Gastroesophageal sphincter (tissue), 4 donors: Measurements from ENCODE around the gene DBH. TPM values are rescaled to one million over a fixed set of nuclear protein-coding genes. Genes with fewer than 3 reads are reported as not detected.

Experiments
- ATAC-seq: fragments of 150-250 bp; one replicate; pipeline ENCODE4 v1.9.1; 2016; ENCODE audit warnings: mild to moderate bottlenecking, moderate library complexity
- H3K27ac ChIP-seq, 4 donors: fragments of 200-600 bp; sonication (generic) in 3 of 4; 1 replicate in 3 of 4; 2 replicates in 1 of 4; pipeline ENCODE4 v1.5.1; 2016 to 2019
- H3K27me3 ChIP-seq: fragments of 200-600 bp; sonication (generic); one replicate; pipeline ENCODE4 v1.5.1; 2019
- H3K36me3 ChIP-seq, 2 donors: fragments of 200-600 bp; sonication (generic); one replicate each; pipeline ENCODE4 v1.5.1; 2019; ENCODE audit warnings: control low read depth in 1 of 2
- H3K4me1 ChIP-seq, 3 donors: fragments of 200-600 bp; sonication (generic); 1 replicate in 2 of 3; 2 replicates in 1 of 3; pipeline ENCODE4 v1.5.1; 2016 to 2019; ENCODE audit warnings: control low read depth in 2 of 3
- H3K4me3 ChIP-seq, 2 donors: fragments of 200-600 bp; sonication (generic); one replicate each; pipeline ENCODE4 v1.5.1; 2019; ENCODE audit warnings: mild to moderate bottlenecking in 1 of 2, moderate library complexity in 1 of 2
- H3K9me3 ChIP-seq, 3 donors: fragments of 200-600 bp; sonication (generic); one replicate each; pipeline ENCODE4 v1.5.1; 2017 to 2019; ENCODE audit warnings: control low read depth in 2 of 3
- EP300 ChIP-seq: sonication (generic); formaldehyde crosslinking; IDR thresholded peaks from one replicate; pipeline ENCODE4 v1.6.1; 2017; ENCODE audit warnings: antibody characterized with exemption, mild to moderate bottlenecking
- POLR2A ChIP-seq, 2 donors: fragments of 450-650 bp; IDR thresholded peaks; one replicate each; pipeline ENCODE4 v1.6.1; 2017; ENCODE audit warnings: antibody characterized with exemption in 2 of 2, mild to moderate bottlenecking in 2 of 2, moderate library complexity in 1 of 2
- POLR2AphosphoS5 ChIP-seq: sonication (generic); formaldehyde crosslinking; IDR thresholded peaks from one replicate; pipeline ENCODE4 v1.6.1; 2017; ENCODE audit warnings: antibody characterized with exemption
- WGBS, 2 donors: methylation state at CpG; one replicate each; pipeline ENCODE4 v1.1.5; 2018; ENCODE audit warnings: low coverage in 1 of 2; 5-methylcytosine and 5-hydroxymethylcytosine counted together
- total RNA-seq, 4 donors: library from RNA; depleted of rRNA; stranded (reverse); fragments of >200 nt; gene quantifications; one replicate each; pipeline ENCODE4 v1.1.0, GENCODE V29; 2016
- TF ChIP-seq, protein P1 (sequence below), 4 experiments: fragments of 200-600 bp in 2 of 4; fragments of 450-650 bp in 2 of 4; sonication (generic) in 1 of 4; IDR thresholded peaks; one replicate each; pipeline ENCODE4 v1.5.1; 2017 to 2019; ENCODE audit warnings: antibody characterized with exemption in 4 of 4, mild to moderate bottlenecking in 2 of 4, moderate library complexity in 2 of 4

The DBH gene
- total RNA-seq, 4 donors from 2014 or later = not detected

DNA sequence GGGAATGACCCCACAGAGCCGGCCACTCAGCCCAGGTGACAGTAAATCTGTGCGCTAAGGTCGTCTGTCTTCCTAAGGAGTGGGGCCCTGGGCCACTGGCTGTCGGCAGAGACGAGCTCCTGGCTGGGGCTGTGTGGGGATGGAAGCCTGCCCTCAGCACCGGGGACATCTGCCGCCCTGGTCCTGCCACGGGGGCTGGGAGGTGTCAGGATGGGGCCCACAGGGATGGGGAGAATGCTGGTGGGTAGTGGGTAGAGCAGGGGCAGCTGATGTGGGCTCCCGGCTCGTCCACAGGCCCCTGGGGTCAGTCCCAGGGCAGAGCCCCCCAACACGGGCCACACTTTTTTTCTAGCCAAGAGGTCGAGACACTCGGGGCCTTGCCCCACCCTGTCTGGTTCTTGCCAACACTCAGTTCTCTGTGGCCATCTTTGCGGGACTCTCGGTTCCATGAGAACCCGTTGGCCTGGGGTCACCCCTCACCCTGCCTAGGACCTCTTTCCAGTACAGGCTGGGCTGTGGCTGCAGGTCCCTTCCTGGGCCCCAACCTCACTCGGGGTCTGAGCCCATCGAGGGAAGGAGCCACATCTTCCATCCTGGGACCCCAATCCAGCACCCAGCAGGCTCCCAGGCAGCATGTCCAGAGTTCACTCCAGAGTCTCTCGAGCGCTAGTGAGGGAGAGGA lies 45.0 kb downstream of the DBH start:
- TF ChIP-seq EP300 (no peak), POLR2AphosphoS5 (no peak), POLR2A (IDR thresholded peaks at IDR 0.05) (no peak)
- TF ChIP-seq, protein P1, sequence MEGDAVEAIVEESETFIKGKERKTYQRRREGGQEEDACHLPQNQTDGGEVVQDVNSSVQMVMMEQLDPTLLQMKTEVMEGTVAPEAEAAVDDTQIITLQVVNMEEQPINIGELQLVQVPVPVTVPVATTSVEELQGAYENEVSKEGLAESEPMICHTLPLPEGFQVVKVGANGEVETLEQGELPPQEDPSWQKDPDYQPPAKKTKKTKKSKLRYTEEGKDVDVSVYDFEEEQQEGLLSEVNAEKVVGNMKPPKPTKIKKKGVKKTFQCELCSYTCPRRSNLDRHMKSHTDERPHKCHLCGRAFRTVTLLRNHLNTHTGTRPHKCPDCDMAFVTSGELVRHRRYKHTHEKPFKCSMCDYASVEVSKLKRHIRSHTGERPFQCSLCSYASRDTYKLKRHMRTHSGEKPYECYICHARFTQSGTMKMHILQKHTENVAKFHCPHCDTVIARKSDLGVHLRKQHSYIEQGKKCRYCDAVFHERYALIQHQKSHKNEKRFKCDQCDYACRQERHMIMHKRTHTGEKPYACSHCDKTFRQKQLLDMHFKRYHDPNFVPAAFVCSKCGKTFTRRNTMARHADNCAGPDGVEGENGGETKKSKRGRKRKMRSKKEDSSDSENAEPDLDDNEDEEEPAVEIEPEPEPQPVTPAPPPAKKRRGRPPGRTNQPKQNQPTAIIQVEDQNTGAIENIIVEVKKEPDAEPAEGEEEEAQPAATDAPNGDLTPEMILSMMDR (IDR thresholded peaks at IDR 0.05) = no peak
- no peaks in the 10 kb centered on the region for H3K27me3 ChIP-seq
- no peak overlapping the region for H3K27ac ChIP-seq
- peaks cover 0 to 41% (median 0%) of the 10 kb centered on the region in 3 donors for H3K4me1 ChIP-seq
- 72% methylated on average over 7 of the region's 20 CpGs; no CpG with 5 or more reads in 1 of the 2 donors for WGBS, 2 donors
- H3K36me3 ChIP-seq = no peaks in the 10 kb centered on the region
- no peaks in the 10 kb centered on the region for H3K9me3 ChIP-seq
- H3K4me3 ChIP-seq = no peak overlapping the region
- no peak for ATAC-seq

DNA sequence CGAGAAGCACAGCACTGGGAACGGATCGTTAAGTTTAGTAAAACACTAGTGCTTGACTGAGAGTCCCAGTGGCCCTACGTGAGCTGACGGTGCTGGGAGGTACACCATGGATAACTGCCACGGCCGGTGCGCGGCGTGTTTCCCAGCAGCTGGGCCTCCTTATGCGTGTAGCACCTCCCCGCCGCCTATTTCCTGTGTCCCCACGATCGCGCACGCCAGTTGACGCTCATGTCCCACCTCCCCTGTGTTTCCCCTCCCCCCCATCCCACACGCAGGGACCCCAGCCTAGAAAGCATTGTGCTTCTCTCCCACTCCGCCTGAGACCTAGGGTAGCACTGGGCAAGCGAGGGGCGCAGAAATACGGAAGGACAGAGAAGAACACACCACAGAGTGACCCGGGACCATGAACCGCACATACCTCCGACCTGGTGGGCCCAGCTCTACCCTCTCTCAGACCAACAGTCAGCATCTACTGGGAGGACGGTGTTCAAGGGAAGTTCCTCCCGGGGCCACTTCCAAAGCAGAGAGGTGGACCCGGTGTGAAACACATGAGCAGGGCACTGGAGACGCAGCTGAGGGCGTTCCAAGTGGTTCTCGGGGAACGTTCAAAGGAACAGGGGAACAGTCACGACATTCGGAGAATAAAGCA lies 45.6 kb downstream of the DBH start:
- no peak for ATAC-seq
- 77 to 96% methylated on average over 2 to 8 of the region's 35 CpGs for WGBS, 2 donors
- Histone ChIP-seq H3K27ac (no peak overlapping the region), H3K36me3 (no peaks in the 10 kb centered on the region), H3K9me3 (no peaks in the 10 kb centered on the region), H3K4me3 (no peak overlapping the region), H3K4me1 (peaks cover 0 to 41% (median 0%) of the 10 kb centered on the region in 3 donors), H3K27me3 (no peaks in the 10 kb centered on the region)
- no peak for TF ChIP-seq POLR2A (IDR thresholded peaks at IDR 0.05)
- no peak for TF ChIP-seq POLR2AphosphoS5
- TF ChIP-seq EP300 = no peak
- TF ChIP-seq, protein P1 (IDR thresholded peaks at IDR 0.05) = no peak

DNA sequence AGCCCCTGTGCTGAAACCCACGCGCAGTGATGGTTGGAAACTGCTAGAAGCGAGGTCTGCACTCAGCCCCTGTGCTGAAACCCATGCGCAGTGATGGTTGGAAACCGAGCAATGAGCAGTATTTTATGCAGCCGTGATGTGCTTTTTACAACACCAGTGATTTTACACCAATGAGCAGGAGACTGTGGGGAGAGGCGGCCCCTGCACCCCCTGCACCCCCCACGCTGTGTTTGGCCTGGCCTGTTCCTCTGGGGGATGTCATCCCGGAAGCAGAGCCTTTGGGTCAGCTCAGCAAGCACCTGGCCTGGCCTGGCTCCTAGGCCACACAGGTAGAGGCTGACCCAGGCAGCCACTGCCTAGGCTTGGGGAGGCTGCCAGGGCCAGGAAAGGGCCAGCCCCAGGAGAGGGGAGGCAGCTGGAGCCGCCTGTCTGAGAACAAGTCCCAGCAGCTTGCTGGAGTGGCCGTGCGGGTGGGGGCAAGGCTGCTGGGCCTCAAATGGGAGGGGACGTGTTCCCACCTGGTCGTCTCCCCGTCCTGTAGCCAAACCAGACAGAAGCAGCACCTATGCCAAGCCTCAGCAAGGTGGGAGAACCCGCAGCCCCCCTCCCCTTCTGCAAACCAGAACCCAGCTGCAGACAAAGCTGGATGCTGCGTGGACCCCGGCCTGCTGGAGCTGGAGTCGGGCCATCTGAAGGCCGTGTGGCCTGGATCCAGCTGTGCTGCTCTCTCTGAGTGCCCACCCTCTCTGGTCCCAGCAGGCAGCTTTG lies 46.8 kb downstream of the DBH start:
- WGBS, 2 donors = no CpG with 5 or more reads among the region's 20 CpGs
- TF ChIP-seq, protein P1 (IDR thresholded peaks at IDR 0.05) = no peak
- TF ChIP-seq EP300 (no peak), POLR2A (IDR thresholded peaks at IDR 0.05) (no peak), POLR2AphosphoS5 (no peak)
- ATAC-seq = no peak
- Histone ChIP-seq H3K4me3 (no peak overlapping the region), H3K27ac (peak overlapping the region in 2 of 4 donors; percentile 14 to 40), H3K27me3 (no peaks in the 10 kb centered on the region), H3K4me1 (peaks cover 0 to 41% (median 0%) of the 10 kb centered on the region in 3 donors), H3K9me3 (no peaks in the 10 kb centered on the region), H3K36me3 (no peaks in the 10 kb centered on the region)

DNA sequence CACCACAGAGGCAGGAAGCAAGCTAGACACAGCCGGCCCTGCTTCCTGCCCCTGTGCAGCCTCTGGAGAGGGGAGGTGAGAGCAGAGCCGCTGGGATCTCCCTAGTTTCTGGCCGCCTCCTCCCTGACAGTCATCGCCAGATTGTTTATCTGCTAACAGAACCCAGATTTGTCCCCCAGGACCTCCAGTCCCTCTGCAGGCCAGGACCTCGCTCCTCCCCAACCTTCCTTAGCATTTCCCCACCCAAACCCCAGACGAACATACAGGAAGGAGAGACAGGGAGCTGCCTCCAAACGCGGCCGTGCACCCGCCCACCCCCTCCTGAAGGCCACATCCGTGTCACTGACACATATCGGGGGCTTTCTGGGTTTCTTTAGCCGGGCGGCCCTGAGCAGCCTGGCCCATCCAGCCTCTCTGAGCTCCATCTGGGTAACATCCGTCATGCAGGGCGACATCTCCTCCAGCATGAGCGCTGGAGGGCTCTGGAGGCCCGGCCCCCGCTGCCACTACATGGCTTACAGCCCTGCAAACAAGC lies 47.5 kb downstream of the DBH start:
- Histone ChIP-seq H3K4me1 (peaks cover 0 to 41% (median 0%) of the 10 kb centered on the region in 3 donors), H3K27ac (peak overlapping the region in 3 of 4 donors; percentile 24 to 51 (median 40)), H3K9me3 (no peaks in the 10 kb centered on the region), H3K27me3 (no peaks in the 10 kb centered on the region), H3K36me3 (no peaks in the 10 kb centered on the region), H3K4me3 (no peak overlapping the region)
- TF ChIP-seq, protein P1 (IDR thresholded peaks at IDR 0.05) = no peak
- TF ChIP-seq EP300 (no peak), POLR2AphosphoS5 (no peak), POLR2A (IDR thresholded peaks at IDR 0.05) (no peak)
- peak; percentile 14 for ATAC-seq
- WGBS, 2 donors = 27 to 70% methylated on average over 6 to 14 of the region's 19 CpGs
